ENCODE results near the gene EFS.

The EFS gene

GRCh38 chr14:23347406-23348296, 17.3 kb downstream of the EFS start:
- TF ChIP-seq GLIS3 (CRISPR knock-in tag; IDR thresholded peaks at IDR 0.05) (no peak), TOX (CRISPR knock-in tag; IDR thresholded peaks at IDR 0.05; ENCODE audit: borderline replicate concordance) (no peak), ZNF8 (CRISPR knock-in tag; IDR thresholded peaks at IDR 0.05) (no peak), CSRNP3 (CRISPR knock-in tag; IDR thresholded peaks at IDR 0.05) (no peak), ZNF70 (CRISPR knock-in tag; IDR thresholded peaks at IDR 0.05) (no peak), BACH2 (CRISPR knock-in tag; IDR thresholded peaks at IDR 0.05; ENCODE audit: borderline replicate concordance) (no peak), ZFP30 (CRISPR knock-in tag; IDR thresholded peaks at IDR 0.05) (no peak), RARB (CRISPR knock-in tag; IDR thresholded peaks at IDR 0.05) (no peak), TSHZ2 (CRISPR knock-in tag; IDR thresholded peaks at IDR 0.05) (no peak), CSDC2 (CRISPR knock-in tag; IDR thresholded peaks at IDR 0.05) (no peak), CREB5 (CRISPR knock-in tag; IDR thresholded peaks at IDR 0.05; ENCODE audit: low read depth) (no peak), ZFP3 (CRISPR knock-in tag; IDR thresholded peaks at IDR 0.05) (no peak), ESRRG (CRISPR knock-in tag; IDR thresholded peaks at IDR 0.05) (no peak), ZNF565 (CRISPR knock-in tag; conservative IDR thresholded peaks at IDR 0.05; ENCODE audit: low read depth) (no peak), PATZ1 (CRISPR knock-in tag; IDR thresholded peaks at IDR 0.05; ENCODE audit: borderline replicate concordance) (no peak), ARNTL (CRISPR knock-in tag; IDR thresholded peaks at IDR 0.05; ENCODE audit: borderline replicate concordance, low read depth) (no peak), PPARA (CRISPR knock-in tag; IDR thresholded peaks at IDR 0.05; ENCODE audit: borderline replicate concordance) (no peak)
- no peak for ATAC-seq

- ATAC-seq, result no peak
- no peak for TF ChIP-seq BACH2 (CRISPR knock-in tag; IDR thresholded peaks at IDR 0.05; ENCODE audit: borderline replicate concordance)
- TF ChIP-seq TSHZ2 (CRISPR knock-in tag; IDR thresholded peaks at IDR 0.05), result no peak
- no peak for TF ChIP-seq ARNTL (CRISPR knock-in tag; IDR thresholded peaks at IDR 0.05; ENCODE audit: borderline replicate concordance, low read depth)
- TF ChIP-seq POU6F1 (CRISPR knock-in tag; IDR thresholded peaks at IDR 0.05; ENCODE audit: borderline replicate concordance, low read depth), result no peak
- TF ChIP-seq PPARA (CRISPR knock-in tag; IDR thresholded peaks at IDR 0.05; ENCODE audit: borderline replicate concordance), result no peak
- no peak for TF ChIP-seq SNAI2 (CRISPR knock-in tag; IDR thresholded peaks at IDR 0.05)
- no peak for TF ChIP-seq ZNF70 (CRISPR knock-in tag; IDR thresholded peaks at IDR 0.05)
- TF ChIP-seq ZFP3 (CRISPR knock-in tag; IDR thresholded peaks at IDR 0.05), result no peak
- no peak for TF ChIP-seq CSDC2 (CRISPR knock-in tag; IDR thresholded peaks at IDR 0.05)
These were observed 18.1 kb downstream of the EFS start for GRCh38 chr14:23346693-23347405.
